Mammary epithelial cell (primary cell): Measurements from ENCODE around the gene ROBO1.

Source experiments
- EZH2 ChIP-seq: IDR thresholded peaks from 2 replicates; pipeline ENCODE4 v1.6.1; 2012; ENCODE audit warnings: low read length, inconsistent platforms, borderline replicate concordance
- TF ChIP-seq, protein P1 (sequence below), 2 donors: IDR thresholded peaks in 1 of 2; conservative IDR thresholded peaks in 1 of 2; 2 replicates each; pipeline ENCODE4 v1.5.1; 2011 to 2012; ENCODE audit warnings: inconsistent platforms in 2 of 2, low read length in 2 of 2, mild to moderate bottlenecking in 2 of 2, control low read depth in 1 of 2, low read depth in 1 of 2; ENCODE audit not compliant: insufficient read depth in 1 of 2; ENCODE audit errors: extremely low read depth in 1 of 2

DNA sequence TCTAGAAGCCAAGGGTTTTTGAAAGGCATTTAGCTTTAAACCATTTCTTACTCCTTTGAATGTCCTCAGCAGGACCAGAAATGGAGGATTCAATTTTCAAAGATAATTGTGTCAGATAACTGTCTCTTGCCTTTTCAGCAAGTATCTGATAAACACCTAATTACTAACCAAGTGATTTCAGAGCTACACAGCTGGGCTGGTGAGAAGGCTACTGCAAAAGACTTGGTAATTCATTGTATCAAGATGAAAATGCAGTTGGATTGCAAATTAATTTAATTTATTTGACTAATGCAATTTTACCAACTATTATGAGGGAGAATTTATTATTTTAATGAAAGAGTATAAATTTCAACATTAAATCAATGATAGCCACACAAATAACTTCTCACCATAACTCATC lies 165.4 kb downstream of the ROBO1 start:
- TF ChIP-seq EZH2: no peak
- TF ChIP-seq, protein P1, sequence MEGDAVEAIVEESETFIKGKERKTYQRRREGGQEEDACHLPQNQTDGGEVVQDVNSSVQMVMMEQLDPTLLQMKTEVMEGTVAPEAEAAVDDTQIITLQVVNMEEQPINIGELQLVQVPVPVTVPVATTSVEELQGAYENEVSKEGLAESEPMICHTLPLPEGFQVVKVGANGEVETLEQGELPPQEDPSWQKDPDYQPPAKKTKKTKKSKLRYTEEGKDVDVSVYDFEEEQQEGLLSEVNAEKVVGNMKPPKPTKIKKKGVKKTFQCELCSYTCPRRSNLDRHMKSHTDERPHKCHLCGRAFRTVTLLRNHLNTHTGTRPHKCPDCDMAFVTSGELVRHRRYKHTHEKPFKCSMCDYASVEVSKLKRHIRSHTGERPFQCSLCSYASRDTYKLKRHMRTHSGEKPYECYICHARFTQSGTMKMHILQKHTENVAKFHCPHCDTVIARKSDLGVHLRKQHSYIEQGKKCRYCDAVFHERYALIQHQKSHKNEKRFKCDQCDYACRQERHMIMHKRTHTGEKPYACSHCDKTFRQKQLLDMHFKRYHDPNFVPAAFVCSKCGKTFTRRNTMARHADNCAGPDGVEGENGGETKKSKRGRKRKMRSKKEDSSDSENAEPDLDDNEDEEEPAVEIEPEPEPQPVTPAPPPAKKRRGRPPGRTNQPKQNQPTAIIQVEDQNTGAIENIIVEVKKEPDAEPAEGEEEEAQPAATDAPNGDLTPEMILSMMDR (conservative IDR thresholded peaks at IDR 0.05 in 1 of 2, IDR thresholded peaks at IDR 0.05 in 1 of 2; ENCODE audit: extremely low read depth in 1 of 2, insufficient read depth in 1 of 2, low read depth in 1 of 2, low read length in 2 of 2): no peak
